NCI-H1105 (cell line): Measurements from ENCODE around the gene ANKRD44.

ENCODE experiments used
- DNase-seq: peaks from one replicate; lab custom pipeline; 2025; lab: John Stamatoyannopoulos, UW

ANKRD44 gene

GRCh38 chr2:196952936-196953335, 357.6 kb downstream of the ANKRD44 start:
- no peak for DNase-seq

GRCh38 chr2:196951973-196952372, 358.6 kb downstream of the ANKRD44 start:
- no peak for DNase-seq

- DNase-seq = no peak
These were observed 361.5 kb downstream of the ANKRD44 start for GRCh38 chr2:196949116-196949515.

DNA sequence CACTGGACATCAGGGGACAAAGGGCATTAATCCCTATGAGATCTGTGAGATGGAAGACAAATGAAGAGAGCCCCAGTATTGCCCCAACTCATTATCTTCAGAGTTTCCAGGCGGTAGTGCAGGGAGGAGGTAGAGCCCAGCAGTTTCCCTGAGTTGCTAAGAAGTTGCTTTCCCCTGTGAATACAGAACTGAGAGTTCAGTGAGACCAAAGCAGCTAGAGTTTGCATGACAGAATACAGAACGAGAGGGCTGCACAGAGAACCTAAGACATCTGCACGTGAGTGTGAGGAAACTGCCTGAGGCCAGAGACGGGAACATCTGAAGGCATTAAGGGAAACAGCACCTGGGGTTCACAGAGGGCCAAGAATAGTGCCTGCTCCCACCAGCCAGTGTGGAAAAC, 366.0 kb downstream of the ANKRD44 start:
- no peak for DNase-seq

GRCh38 chr2:196941398-196942078, 369.0 kb downstream of the ANKRD44 start:
- no peak for DNase-seq

DNA sequence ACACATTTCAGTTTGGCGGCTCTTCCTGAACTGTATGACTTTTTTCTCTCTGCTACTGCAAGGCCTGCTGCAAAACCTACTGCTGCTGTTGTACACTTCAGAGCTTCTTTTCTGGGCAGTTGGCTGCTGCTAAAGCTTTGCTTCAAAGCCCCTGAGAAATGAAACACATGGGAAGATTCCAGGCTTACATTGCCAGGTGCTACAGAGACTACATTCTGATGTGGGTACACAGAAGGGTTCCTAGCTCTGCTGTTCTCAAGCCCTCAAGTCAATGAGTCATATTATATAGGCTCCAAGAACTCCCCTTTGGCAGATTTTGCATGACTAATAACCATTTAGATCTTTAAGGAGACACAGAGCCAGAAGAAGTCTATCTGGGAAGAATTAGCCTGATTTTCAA, 371.2 kb downstream of the ANKRD44 start:
- no peak for DNase-seq
